GM19099 (cell line): ENCODE results near the gene ABI3BP.

Source experiments
- POLR2A ChIP-seq: IDR thresholded peaks from 3 replicates; pipeline ENCODE4 v1.6.1; 2011; ENCODE audit warnings: low read depth; ENCODE audit not compliant: insufficient read length; ENCODE audit errors: extremely low read depth

The ABI3BP gene

DNA sequence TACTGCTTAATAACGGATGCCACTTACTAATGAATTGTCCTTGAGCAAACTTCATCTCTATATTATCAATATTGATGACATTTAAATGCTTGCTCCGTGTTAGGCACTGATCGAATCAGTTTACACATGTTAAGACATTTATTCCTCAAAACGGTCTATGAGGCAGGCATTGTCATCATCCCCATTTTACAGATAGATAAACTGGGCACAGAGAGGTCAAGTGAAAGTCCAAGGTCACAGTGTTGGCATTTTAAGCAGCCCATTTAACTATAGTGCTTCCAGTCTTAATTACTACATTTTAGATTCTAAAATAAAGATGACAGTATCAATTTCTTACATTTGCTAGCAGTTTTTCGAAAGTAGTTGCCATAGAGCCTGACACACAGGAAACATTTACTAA is 966 bp upstream of the ABI3BP start:
- no peak for TF ChIP-seq POLR2A

GRCh38 chr3:100992231-100993012 is 799 bp downstream of the ABI3BP start:
- no peak for TF ChIP-seq POLR2A

DNA sequence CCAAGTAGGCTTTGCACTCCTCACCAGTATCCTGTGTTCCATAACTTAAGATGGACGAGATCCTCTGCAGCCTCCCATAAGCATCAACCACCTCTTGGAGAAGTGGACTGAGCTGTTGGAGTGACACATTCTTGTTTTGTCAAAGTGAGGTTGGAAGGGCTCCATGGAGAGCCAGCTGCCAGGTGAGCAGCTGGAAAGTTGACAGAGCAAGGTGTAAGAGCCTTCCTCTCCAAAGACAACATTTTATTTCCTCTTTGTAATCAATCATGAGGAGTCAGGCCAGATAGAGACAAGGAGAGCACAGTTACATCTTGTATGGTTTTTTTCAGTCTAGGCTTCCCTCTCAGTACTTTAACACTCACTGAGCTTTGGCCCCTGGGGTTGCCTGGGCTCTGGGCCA is 5.1 kb downstream of the ABI3BP start:
- no peak for TF ChIP-seq POLR2A

- no peak for TF ChIP-seq POLR2A
Measured at GRCh38 chr3:100984308-100984707, 8.9 kb downstream of the ABI3BP start.

DNA sequence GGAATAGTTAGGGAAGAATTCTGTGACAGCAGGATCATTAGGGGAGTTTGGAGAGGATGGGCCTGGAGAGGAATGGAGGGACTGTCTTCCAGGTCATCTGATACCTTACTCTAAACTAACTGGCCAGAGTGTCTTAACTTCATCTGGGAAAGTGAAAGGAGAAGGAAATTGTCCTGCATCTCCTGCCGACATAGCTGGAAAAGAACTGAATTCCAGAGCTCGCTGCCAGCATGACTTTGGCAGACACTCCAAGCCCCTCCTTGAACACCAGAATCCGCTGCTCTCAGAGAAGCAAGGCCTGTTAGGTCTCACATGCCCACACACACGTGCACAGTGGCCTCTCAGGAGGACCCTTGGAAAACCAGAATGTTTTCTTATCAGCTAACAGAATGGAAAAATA is 10.5 kb downstream of the ABI3BP start:
- TF ChIP-seq POLR2A = no peak

DNA sequence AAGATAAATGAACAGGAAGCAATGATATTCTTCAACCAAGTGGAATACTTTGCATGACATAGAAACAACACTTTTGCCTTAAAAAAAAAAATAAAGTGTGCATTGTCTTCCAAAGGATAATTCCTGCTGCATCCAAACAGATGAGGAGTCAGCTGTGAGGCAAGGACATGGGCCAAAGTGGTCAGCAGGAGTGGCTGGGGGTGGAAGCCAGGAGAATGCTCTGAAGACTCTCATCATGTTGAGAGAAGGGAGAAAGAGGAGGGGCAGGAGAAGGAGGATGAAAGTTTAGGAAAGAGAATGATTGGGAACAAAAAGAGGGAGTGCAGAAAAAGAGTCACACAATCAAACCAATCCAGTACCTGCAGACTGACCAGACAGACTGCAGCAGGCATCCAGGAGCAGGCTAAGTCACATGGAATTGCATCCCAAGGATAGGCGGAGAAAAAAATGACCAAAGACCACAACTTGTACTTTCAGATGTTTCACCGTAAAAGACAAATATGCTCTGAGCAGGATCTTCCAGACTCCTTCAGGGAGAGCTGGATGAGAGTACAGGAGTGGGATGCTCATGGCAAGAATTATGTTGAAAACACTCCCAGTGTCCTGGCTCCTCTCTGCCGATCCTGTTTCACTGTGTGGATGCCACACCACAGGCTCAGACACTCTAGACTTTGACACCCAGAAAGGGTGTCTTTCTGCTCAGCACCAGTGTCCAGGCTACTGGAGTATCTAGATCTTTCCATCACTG is 11.9 kb downstream of the ABI3BP start:
- no peak for TF ChIP-seq POLR2A

GRCh38 chr3:100978011-100978659 is 15.1 kb downstream of the ABI3BP start:
- no peak for TF ChIP-seq POLR2A

GRCh38 chr3:100976611-100977010 is 16.6 kb downstream of the ABI3BP start:
- TF ChIP-seq POLR2A = no peak

- TF ChIP-seq POLR2A = no peak
Measured at GRCh38 chr3:100975714-100976113, 17.5 kb downstream of the ABI3BP start.

DNA sequence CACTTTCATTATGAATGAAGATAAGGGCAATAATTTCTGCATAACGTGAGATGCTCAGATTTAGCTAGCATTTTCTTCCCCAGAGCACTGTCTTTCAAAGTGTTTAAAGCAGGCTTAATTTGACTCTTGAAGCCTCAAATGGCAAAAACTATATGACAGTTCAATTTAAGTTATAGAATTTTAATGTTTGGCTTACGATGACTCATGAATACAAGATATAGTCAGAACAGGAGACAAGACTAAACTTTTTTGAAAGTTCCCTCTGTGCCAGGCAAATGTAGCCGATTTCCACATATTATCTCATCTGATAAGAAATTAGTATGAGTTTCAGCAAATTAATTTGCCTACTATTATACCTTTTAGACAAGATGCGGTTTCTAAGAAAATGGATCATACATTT is 19.6 kb downstream of the ABI3BP start:
- TF ChIP-seq POLR2A = no peak

GRCh38 chr3:100972867-100973266 is 20.4 kb downstream of the ABI3BP start:
- TF ChIP-seq POLR2A = no peak

- TF ChIP-seq POLR2A = no peak
Measured at GRCh38 chr3:100972301-100972844, 20.8 kb downstream of the ABI3BP start.

DNA sequence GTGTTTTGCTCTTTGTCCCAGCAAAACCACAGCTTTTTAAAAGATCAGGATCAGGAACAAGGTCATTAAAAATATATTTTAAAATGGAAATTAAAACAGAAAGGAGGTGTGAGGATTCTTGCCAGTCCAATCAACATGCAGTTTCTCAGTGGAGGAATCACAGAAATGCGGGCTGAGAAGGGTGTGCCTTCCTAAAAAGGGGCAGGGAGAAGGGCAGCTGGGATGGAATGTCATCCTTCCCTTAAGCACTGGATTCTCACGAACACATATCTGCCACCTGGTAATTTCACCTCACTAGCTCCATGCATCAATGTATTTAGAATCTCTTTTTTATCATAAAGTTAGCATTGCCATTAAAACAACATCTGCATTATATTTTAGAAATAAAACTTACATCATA is 21.4 kb downstream of the ABI3BP start:
- no peak for TF ChIP-seq POLR2A

DNA sequence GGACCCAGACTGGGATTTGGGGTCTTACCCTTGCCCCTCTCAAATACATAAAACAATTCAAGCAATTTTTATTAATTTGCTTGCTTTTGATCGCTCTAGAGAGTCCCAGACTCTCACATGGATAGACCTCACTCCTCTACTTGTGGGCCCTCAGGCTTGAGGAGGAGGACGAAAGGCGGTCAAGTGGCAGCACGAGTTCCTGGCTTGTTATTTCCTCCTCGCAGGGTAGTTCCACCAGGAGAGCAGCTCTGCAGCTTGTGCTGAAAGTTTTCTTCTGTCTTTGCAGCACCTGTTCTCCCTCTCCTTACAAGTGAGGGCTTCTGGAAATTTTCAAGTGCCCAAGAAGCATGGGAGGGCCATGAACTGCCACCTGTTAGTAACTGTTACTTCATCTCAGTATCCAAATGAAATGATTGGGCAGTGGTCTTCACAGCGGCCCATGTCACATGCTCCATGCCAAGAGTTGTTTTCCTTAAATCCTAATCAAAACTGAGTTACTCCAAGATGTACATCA is 22.7 kb downstream of the ABI3BP start:
- no peak for TF ChIP-seq POLR2A

- TF ChIP-seq POLR2A = no peak
Measured at GRCh38 chr3:100968932-100969906, 24.0 kb downstream of the ABI3BP start.

- no peak for TF ChIP-seq POLR2A
Measured at GRCh38 chr3:100966807-100967206, 26.4 kb downstream of the ABI3BP start.
